ENCODE measurements around the gene GRIN2A. TPM values are rescaled to one million over a fixed set of nuclear protein-coding genes. Genes with fewer than 3 reads are reported as not detected.

GRIN2A gene
- total and polyA plus RNA-seq, 10 donors = under 0.01 to 0.10 (median 0.03) TPM; not detected in 7

GRCh38 chr16:10080051-10080772, 102.0 kb downstream of the GRIN2A start:
- Histone ChIP-seq H3K27ac (no peak overlapping the region), H3K9me3 (peaks cover 0 to 4% (median 0%) of the 10 kb centered on the region in 8 donors), H3K27me3 (replicated peaks in 1 of 7) (peaks cover 0 to 4% (median 0%) of the 10 kb centered on the region in 7 donors), H3K4me3 (no peak overlapping the region), H3K4me1 (no peaks in the 10 kb centered on the region), H3K36me3 (no peaks in the 10 kb centered on the region)
- intact Hi-C loops (cut with DNase I; ENCODE audit: low total_unique reads) = no loop called here
- no peak for DNase-seq
- TF ChIP-seq CTCF (IDR thresholded peaks at IDR 0.05 in 8 of 11, conservative IDR thresholded peaks at IDR 0.05 in 3 of 11) = no peak
- no peak for TF ChIP-seq POLR2AphosphoS5 (IDR thresholded peaks at IDR 0.05)
- 6 to 9% (median 8%) methylated on average over 9 of the region's 9 CpGs for WGBS, 5 donors

GRCh38 chr16:10078541-10078949, 103.7 kb downstream of the GRIN2A start:
- intact Hi-C loops (cut with DNase I; ENCODE audit: low total_unique reads) = no loop called here
- H3K4me1 ChIP-seq = no peaks in the 10 kb centered on the region
- 51 to 66% (median 60%) methylated on average over 7 of the region's 7 CpGs for WGBS, 5 donors
- H3K27ac ChIP-seq = no peak overlapping the region
- H3K9me3 ChIP-seq = peaks cover 0 to 4% (median 0%) of the 10 kb centered on the region in 8 donors
- DNase-seq = no peak
- no peaks in the 10 kb centered on the region for H3K36me3 ChIP-seq
- H3K4me3 ChIP-seq = no peak overlapping the region
- no peak for TF ChIP-seq POLR2AphosphoS5 (IDR thresholded peaks at IDR 0.05)
- TF ChIP-seq CTCF (IDR thresholded peaks at IDR 0.05 in 8 of 11, conservative IDR thresholded peaks at IDR 0.05 in 3 of 11) = no peak
- no peak for TF ChIP-seq POLR2A (IDR thresholded peaks at IDR 0.05)
- peaks cover 0 to 4% (median 0%) of the 10 kb centered on the region in 7 donors for H3K27me3 ChIP-seq (replicated peaks in 1 of 7)

- H3K4me3 ChIP-seq = no peak overlapping the region
Measured at GRCh38 chr16:10077861-10078260, 104.4 kb downstream of the GRIN2A start.

More at GRCh38 chr16:10077861-10078260, 104.4 kb downstream of the GRIN2A start:
- peaks cover 0 to 4% (median 0%) of the 10 kb centered on the region in 7 donors for H3K27me3 ChIP-seq (replicated peaks in 1 of 7)
- H3K4me1 ChIP-seq = no peaks in the 10 kb centered on the region
- H3K36me3 ChIP-seq = no peaks in the 10 kb centered on the region
- peaks cover 0 to 4% (median 0%) of the 10 kb centered on the region in 8 donors for H3K9me3 ChIP-seq
- 74 to 85% (median 79%) methylated on average over 6 of the region's 6 CpGs for WGBS, 5 donors
- no peak overlapping the region for H3K27ac ChIP-seq
- DNase-seq = no peak
- no peak for TF ChIP-seq CTCF (IDR thresholded peaks at IDR 0.05 in 8 of 11, conservative IDR thresholded peaks at IDR 0.05 in 3 of 11)
- no peak for TF ChIP-seq POLR2AphosphoS5 (IDR thresholded peaks at IDR 0.05)
- no peak for TF ChIP-seq POLR2A (IDR thresholded peaks at IDR 0.05)
- intact Hi-C loops (cut with DNase I; ENCODE audit: low total_unique reads) = no loop called here

Data from spleen (tissue), 11 donors.